NCI-H510A treated with DMSO at 0.1 percent for 48 hours (cell line): ENCODE results near the gene TTC31.

Experiments
- DNase-seq: peaks from one replicate; lab custom pipeline; 2025; lab: John Stamatoyannopoulos, UW

Gene TTC31

GRCh38 chr2:74505448-74506246 is 22.8 kb downstream of the TTC31 start:
- DNase-seq = no peak

GRCh38 chr2:74507145-74507925 is 24.5 kb downstream of the TTC31 start, which contains the start of gene PCGF1:
Gene PCGF1, minus strand, starts transcription at chr2:74507695. Its CDS starts 27 bp downstream, at chr2:74507668.
- peak; percentile 96 for DNase-seq

GRCh38 chr2:74507926-74508520 is 25.1 kb downstream of the TTC31 start:
- no peak for DNase-seq

GRCh38 chr2:74510272-74510671 is 27.4 kb downstream of the TTC31 start:
- DNase-seq = no peak

GRCh38 chr2:74511104-74511989 is 28.5 kb downstream of the TTC31 start:
- DNase-seq = no peak

GRCh38 chr2:74512744-74513604 is 30.1 kb downstream of the TTC31 start:
- no peak for DNase-seq

- peak; percentile 18 for DNase-seq
These were observed 30.9 kb downstream of the TTC31 start for GRCh38 chr2:74513605-74514367.

DNA sequence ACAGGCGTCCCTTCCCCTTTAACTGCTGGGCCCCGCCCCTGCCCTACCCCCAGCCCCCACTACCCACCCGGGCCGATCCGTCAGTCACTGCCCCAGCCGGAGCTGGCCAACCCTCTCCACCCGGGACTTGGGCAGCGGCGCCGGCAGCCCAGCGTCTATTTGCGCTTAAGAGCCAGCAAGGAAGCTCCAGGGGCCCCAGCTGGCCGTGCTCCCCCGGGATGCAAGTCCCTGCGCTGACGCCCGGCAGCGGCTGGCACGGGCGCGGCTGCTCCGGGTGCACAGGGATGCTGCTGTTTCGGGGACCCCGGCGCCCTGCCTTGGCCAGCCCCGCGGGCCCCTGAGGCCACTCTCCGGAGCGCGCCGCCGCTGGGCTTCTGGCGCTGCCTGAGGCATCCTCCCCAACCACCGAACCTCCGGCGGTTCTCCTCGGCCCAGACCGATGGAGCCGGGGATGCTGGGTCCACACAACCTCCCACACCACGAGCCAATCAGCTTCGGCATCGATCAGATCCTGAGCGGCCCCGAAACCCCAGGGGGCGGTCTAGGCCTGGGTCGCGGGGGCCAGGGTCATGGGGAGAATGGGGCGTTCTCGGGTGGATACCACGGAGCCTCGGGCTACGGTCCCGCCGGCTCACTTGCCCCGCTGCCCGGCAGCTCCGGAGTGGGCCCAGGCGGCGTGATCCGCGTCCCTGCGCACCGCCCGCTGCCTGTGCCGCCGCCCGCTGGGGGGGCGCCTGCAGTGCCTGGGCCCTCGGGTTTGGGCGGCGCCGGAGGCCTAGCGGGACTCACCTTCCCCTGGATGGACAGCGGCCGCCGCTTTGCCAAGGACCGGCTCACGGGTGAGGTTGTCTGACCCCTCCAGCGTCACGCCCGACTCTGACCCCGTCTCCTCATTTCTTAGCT is 31.7 kb downstream of the TTC31 start, which contains the start of gene TLX2:
Gene TLX2, plus strand, starts transcription at position 83 of the 903 bp plus-strand sequence. Its CDS starts 357 bp downstream, at position 440.
- no peak for DNase-seq

- DNase-seq = no peak
These were observed 32.5 kb downstream of the TTC31 start for GRCh38 chr2:74515271-74515980.

GRCh38 chr2:74515981-74516633 is 33.2 kb downstream of the TTC31 start:
- DNase-seq = peak; percentile 41

GRCh38 chr2:74516650-74517049 is 33.8 kb downstream of the TTC31 start:
- DNase-seq = no peak

DNA sequence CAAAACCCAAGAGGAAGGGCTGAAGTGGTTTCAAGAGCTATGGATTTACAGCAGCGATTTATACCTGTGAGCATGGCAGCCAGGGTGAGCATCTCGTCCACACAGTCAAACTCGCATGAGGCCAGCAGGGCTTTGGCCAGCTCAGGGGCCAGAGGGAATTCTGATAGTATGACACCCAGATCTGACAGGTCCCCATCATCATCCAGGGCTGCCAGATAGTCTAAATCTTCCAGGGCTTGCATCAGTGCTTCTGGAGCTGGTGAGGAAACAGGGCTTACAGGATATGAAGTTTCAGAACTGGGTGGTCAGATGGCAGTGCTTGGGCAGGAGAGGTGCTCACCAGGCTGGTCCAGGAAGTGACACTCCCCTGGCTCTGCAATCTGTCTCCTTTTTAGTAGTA is 39.6 kb downstream of the TTC31 start:
- DNase-seq = no peak

- DNase-seq = no peak
These were observed 41.1 kb downstream of the TTC31 start for GRCh38 chr2:74524005-74524404.

DNA sequence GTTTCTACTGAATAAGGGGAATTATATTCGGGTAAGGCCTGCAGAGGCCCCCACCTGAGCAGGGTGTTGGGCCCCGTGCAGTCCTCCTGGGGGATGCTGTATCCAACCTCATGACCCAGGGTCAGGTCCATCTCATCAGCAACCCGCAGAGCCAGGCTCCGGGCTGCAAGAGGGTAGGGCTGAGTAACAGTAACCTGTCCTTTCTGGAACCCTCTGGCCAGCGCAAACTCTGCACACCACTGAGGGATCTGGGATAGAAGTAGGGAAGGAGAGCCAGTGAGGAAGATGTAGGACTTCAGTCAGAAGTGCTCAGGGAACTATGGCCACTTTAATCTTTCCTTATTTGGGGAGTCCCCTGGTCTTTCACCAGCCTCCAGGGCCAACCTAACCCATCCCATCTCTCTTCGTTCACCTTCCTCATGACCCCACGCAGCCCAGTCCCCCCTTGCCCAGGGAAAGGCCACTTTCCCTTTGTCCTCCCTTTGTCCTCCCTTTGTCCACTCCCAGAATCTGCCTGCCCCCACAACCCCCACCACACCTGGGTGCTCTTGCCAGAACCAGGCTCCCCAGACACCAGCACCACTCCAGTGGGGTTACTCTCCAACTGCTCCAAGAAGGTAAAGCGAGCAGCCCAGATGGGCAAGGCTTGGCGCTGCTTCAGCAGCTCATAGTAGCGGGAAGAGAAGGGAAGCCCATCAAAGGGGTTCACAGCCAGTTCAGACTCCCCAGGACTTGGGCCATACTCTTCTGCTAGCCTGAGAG is 42.3 kb downstream of the TTC31 start:
- DNase-seq = no peak

DNA sequence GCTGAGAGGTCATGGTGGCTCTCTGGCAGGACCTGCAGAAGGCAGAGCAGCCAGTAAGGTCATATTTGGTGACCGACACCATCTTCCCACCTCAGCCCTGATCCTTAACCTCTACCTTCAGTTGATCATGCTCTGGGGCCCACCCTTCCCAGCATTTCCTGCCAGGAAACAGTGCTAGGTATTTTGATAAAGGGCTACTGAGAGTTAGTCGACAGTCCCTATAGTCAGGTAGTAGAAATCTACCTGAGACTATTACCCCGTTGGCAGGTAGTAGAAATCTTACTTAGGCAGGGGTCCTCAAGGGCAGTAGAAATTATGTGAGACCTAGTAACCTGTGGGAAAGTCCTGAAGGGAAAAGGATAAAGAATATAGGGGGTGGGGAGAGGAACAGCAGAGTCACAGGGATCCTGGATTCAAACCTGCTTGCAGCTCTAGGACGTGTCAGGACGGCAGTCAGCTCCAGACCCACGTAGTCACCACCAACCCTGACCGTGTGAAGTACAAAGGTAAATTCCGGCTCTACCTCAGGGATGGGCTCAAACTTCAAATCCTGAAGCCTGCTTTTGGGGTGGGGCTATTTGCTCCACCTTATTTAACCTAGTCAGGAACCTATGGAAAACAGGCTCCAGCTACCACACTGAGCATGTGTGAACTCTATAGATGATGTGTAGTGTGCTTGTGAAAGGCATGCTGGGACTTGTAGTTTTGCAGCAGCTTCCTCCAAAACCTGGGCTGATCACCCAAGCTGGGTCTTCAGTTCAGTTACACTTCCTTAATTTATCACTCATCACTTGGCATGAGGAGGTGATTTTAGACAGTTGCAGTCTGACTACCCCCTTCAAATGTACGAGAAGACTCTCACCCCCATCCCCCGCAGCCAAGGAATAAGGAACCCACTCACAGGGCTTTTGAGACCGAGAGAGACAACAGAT is 43.1 kb downstream of the TTC31 start, which contains the start of gene DQX1:
Gene DQX1, minus strand, starts transcription at position 515 of the 932 bp plus-strand sequence. Its CDS starts 502 bp downstream, at position 13.
- DNase-seq = no peak
